ENCODE data around the gene MS4A6A. TPM values are rescaled to one million over a fixed set of nuclear protein-coding genes. Genes with fewer than 3 reads are reported as not detected.

Gene MS4A6A
- total RNA-seq, 5 donors from 2014 or later (not counting 1 experiment from before 2014, with no cell fraction given), result 0.32 to 1.5 (median 0.99) TPM

DNA sequence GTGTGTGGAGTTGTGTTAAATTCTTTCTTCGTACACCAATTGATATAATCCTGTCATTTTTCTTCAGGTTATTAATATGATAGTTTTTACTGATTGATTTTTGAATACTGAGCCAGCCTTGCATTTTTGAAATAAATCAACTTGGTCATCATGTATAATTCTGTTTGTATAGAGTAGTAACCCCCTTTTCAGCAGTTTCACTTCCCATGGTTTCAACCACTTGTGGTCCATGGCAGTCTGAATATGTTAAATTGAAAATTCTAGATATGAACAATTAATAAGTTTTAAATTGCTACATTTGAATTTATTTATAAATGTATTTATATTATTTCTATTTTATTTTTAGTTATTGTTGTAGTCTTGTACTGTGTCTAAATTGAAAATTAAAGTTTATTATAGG lies 32.6 kb downstream of the MS4A6A start:
- Histone ChIP-seq H3K4me3 (ENCODE audit: control insufficient read depth in 1 of 2, extremely low read depth in 1 of 2, low read length in 1 of 2) (no peak overlapping the region), H3K36me3 (ENCODE audit: control insufficient read depth in 2 of 2, extremely low read depth in 1 of 2, insufficient read depth in 1 of 2, low read length in 1 of 2) (no peaks in the 10 kb centered on the region), H3K4me1 (ENCODE audit: control insufficient read depth in 1 of 2, extremely low read depth in 1 of 2, insufficient read depth in 2 of 2, low read length in 2 of 2) (no peaks in the 10 kb centered on the region), H3K9me3 (no peaks in the 10 kb centered on the region), H3K27me3 (replicated peaks in 1 of 2; ENCODE audit: control insufficient read depth in 2 of 2, extremely low read depth in 1 of 2, insufficient read depth in 2 of 2, low read length in 1 of 2) (no peaks in the 10 kb centered on the region), H3K27ac (ENCODE audit: low read length) (no peak overlapping the region)
- Mint-ChIP-seq H3K4me1 (no peaks in the 10 kb centered on the region), H3K27ac (no peak overlapping the region), H3K27me3 (peaks cover 0 to 6% of the 10 kb centered on the region in 2 donors), H3K4me3 (no peak overlapping the region), H3K36me3 (no peaks in the 10 kb centered on the region), H3K9me3 (peaks cover 0 to 4% (median 0%) of the 10 kb centered on the region in 3 donors)
- no peak for ATAC-seq (replicated peaks in 1 of 4)
- CTCF ChIA-PET, result no interaction called here
- no peak for DNase-seq
- WGBS (ENCODE audit: insufficient coverage), result no CpG with 5 or more reads among the region's 1 CpG
- POLR2A ChIA-PET, result no interaction called here

DNA sequence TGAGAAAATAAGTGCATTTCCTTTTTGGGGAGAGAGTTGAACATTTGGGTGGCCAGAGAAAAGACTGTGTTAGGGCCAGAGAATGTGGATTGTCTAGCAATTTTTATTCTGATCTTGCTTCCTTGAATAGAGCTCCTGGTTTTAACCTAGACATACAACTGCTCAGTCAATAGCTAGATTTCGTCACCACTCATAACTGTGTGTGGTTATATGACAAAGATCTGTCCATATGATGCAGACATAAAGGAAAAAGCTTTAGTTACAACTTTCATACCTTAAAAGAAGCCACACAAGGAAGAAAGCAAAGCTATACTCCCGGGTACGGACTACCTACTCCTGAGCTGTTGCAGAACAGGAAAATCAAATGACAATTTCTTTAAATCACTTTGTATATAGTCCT lies 37.2 kb downstream of the MS4A6A start:
- no peaks in the 10 kb centered on the region for H3K4me1 Mint-ChIP-seq
- DNase-seq (no peak), ATAC-seq (replicated peaks in 1 of 4) (no peak)
- no peaks in the 10 kb centered on the region for H3K9me3 Mint-ChIP-seq
- H3K27ac Mint-ChIP-seq, result no peak overlapping the region
- Histone ChIP-seq H3K27me3 (replicated peaks in 1 of 2; ENCODE audit: control insufficient read depth in 2 of 2, extremely low read depth in 1 of 2, insufficient read depth in 2 of 2, low read length in 1 of 2) (no peaks in the 10 kb centered on the region), H3K4me3 (ENCODE audit: control insufficient read depth in 1 of 2, extremely low read depth in 1 of 2, low read length in 1 of 2) (no peak overlapping the region), H3K27ac (ENCODE audit: low read length) (no peak overlapping the region), H3K4me1 (ENCODE audit: control insufficient read depth in 1 of 2, extremely low read depth in 1 of 2, insufficient read depth in 2 of 2, low read length in 2 of 2) (no peaks in the 10 kb centered on the region), H3K36me3 (ENCODE audit: control insufficient read depth in 2 of 2, extremely low read depth in 1 of 2, insufficient read depth in 1 of 2, low read length in 1 of 2) (no peaks in the 10 kb centered on the region), H3K9me3 (no peaks in the 10 kb centered on the region)
- peaks cover 4 to 6% of the 10 kb centered on the region in 2 donors for H3K27me3 Mint-ChIP-seq
- ChIA-PET CTCF (no interaction called here), POLR2A (no interaction called here)
- H3K4me3 Mint-ChIP-seq, result no peak overlapping the region
- no CpG with 5 or more reads among the region's 3 CpGs for WGBS (ENCODE audit: insufficient coverage)
- H3K36me3 Mint-ChIP-seq, result no peaks in the 10 kb centered on the region

DNA sequence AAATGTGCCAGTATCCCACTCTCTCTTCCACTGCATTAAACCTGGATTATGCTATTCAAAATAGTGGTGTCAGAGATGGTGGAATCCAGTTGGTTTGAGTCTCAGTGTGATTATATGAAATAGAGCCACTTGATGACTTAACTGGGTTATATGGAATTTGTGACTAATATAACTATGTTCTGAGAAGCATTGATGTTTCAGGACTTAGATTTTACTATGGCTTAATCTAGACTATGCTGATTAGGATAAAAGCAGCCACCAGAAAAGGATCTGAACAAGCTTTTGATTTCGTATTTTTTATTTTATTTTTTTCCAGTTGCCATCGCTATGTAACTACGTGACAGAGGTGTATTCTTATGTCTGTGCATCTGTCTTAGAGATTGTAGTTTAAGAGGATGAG lies 39.1 kb downstream of the MS4A6A start:
- Mint-ChIP-seq H3K27me3 (peaks cover 4 to 6% of the 10 kb centered on the region in 2 donors), H3K27ac (no peak overlapping the region), H3K36me3 (no peaks in the 10 kb centered on the region), H3K4me1 (no peaks in the 10 kb centered on the region), H3K9me3 (no peaks in the 10 kb centered on the region), H3K4me3 (no peak overlapping the region)
- Histone ChIP-seq H3K36me3 (ENCODE audit: control insufficient read depth in 2 of 2, extremely low read depth in 1 of 2, insufficient read depth in 1 of 2, low read length in 1 of 2) (no peaks in the 10 kb centered on the region), H3K4me3 (ENCODE audit: control insufficient read depth in 1 of 2, extremely low read depth in 1 of 2, low read length in 1 of 2) (no peak overlapping the region), H3K9me3 (no peaks in the 10 kb centered on the region), H3K4me1 (ENCODE audit: control insufficient read depth in 1 of 2, extremely low read depth in 1 of 2, insufficient read depth in 2 of 2, low read length in 2 of 2) (no peaks in the 10 kb centered on the region), H3K27me3 (replicated peaks in 1 of 2; ENCODE audit: control insufficient read depth in 2 of 2, extremely low read depth in 1 of 2, insufficient read depth in 2 of 2, low read length in 1 of 2) (no peaks in the 10 kb centered on the region), H3K27ac (ENCODE audit: low read length) (no peak overlapping the region)
- WGBS (ENCODE audit: insufficient coverage), result no CpG with 5 or more reads among the region's 3 CpGs
- POLR2A ChIA-PET, result no interaction called here
- CTCF ChIA-PET, result no interaction called here
- DNase-seq (no peak), ATAC-seq (replicated peaks in 1 of 4) (no peak)

DNA sequence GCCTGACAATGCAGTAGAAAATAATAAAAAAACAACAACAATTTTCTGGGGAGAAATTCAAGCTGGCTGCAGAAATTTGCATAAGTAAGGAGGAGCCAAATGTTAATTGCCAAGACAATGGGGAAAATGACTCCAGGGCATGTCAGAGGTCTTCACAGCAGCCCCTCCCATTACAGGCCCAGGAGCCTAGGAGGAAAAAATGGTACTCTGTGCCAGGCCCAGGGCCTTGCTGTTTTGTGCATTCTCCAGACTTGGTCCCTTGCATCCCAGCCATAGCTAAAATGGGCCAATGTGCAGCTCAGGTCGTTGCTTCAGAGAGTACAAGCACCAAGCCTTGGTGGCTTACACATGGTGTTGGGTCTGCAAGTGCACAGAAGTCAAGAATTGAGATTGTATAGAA lies 49.0 kb downstream of the MS4A6A start:
- peaks cover 0 to 12% (median 5%) of the 10 kb centered on the region in 3 donors for H3K9me3 Mint-ChIP-seq
- POLR2A ChIA-PET, result no interaction called here
- peaks cover 8 to 16% of the 10 kb centered on the region in 2 donors for H3K27me3 Mint-ChIP-seq

DNA sequence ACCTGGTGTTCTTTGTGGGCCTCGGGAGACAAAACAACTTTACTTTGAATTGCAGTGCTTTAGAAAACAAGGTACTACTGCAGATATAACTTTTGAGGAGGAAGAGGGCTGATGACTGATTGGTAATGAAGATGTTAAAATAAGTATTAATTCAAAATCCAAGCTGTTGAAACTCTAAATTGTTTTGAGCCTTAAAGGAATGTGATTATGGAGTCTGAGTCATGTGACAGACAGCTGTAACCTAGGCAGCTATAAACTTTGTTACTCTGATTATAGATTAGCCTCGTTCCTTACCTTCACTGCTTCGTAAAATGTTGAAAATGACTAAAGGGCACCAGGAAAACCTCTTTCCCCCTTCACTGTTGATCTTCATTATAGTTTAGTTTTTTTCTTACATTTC lies 51.0 kb downstream of the MS4A6A start:
- ATAC-seq (replicated peaks in 1 of 4), result no peak
- Mint-ChIP-seq H3K4me1 (no peaks in the 10 kb centered on the region), H3K4me3 (no peak overlapping the region), H3K27me3 (peaks cover 8 to 16% of the 10 kb centered on the region in 2 donors), H3K9me3 (peaks cover 0 to 6% (median 5%) of the 10 kb centered on the region in 3 donors), H3K36me3 (peaks cover 3% of the 10 kb centered on the region), H3K27ac (no peak overlapping the region)
- Histone ChIP-seq H3K27me3 (replicated peaks in 1 of 2; ENCODE audit: control insufficient read depth in 2 of 2, extremely low read depth in 1 of 2, insufficient read depth in 2 of 2, low read length in 1 of 2) (no peaks in the 10 kb centered on the region), H3K27ac (ENCODE audit: low read length) (no peak overlapping the region), H3K4me1 (ENCODE audit: control insufficient read depth in 1 of 2, extremely low read depth in 1 of 2, insufficient read depth in 2 of 2, low read length in 2 of 2) (no peaks in the 10 kb centered on the region), H3K4me3 (ENCODE audit: control insufficient read depth in 1 of 2, extremely low read depth in 1 of 2, low read length in 1 of 2) (no peak overlapping the region), H3K9me3 (no peaks in the 10 kb centered on the region), H3K36me3 (ENCODE audit: control insufficient read depth in 2 of 2, extremely low read depth in 1 of 2, insufficient read depth in 1 of 2, low read length in 1 of 2) (no peaks in the 10 kb centered on the region)
- no peak for DNase-seq
- POLR2A ChIA-PET, result interaction anchor here in 1 of 2 donors (0.7 kb wide), 1 partner anchor 694 kb away, joined by 3 read pairs; no protein-coding TSS in a partner anchor
- CTCF ChIA-PET, result no interaction called here
- WGBS (ENCODE audit: insufficient coverage), result no CpG with 5 or more reads among the region's 3 CpGs

More for the DNA sequence above, 49.0 kb downstream of the MS4A6A start:
- no peak for DNase-seq
- no peaks in the 10 kb centered on the region for H3K36me3 ChIP-seq (ENCODE audit: control insufficient read depth in 2 of 2, extremely low read depth in 1 of 2, insufficient read depth in 1 of 2, low read length in 1 of 2)
- Mint-ChIP-seq H3K27ac (no peak overlapping the region), H3K4me3 (no peak overlapping the region), H3K4me1 (no peaks in the 10 kb centered on the region), H3K36me3 (peaks cover 3% of the 10 kb centered on the region)
- no peak overlapping the region for H3K27ac ChIP-seq (ENCODE audit: low read length)
- no peak for ATAC-seq (replicated peaks in 1 of 4)
- no peaks in the 10 kb centered on the region for H3K9me3 ChIP-seq
- no peaks in the 10 kb centered on the region for H3K4me1 ChIP-seq (ENCODE audit: control insufficient read depth in 1 of 2, extremely low read depth in 1 of 2, insufficient read depth in 2 of 2, low read length in 2 of 2)
- no peak overlapping the region for H3K4me3 ChIP-seq (ENCODE audit: control insufficient read depth in 1 of 2, extremely low read depth in 1 of 2, low read length in 1 of 2)
- CTCF ChIA-PET, result no interaction called here
- 22% methylated on average over 1 of the region's 1 CpG for WGBS (ENCODE audit: insufficient coverage)
- H3K27me3 ChIP-seq (replicated peaks in 1 of 2; ENCODE audit: control insufficient read depth in 2 of 2, extremely low read depth in 1 of 2, insufficient read depth in 2 of 2, low read length in 1 of 2), result no peaks in the 10 kb centered on the region

DNA sequence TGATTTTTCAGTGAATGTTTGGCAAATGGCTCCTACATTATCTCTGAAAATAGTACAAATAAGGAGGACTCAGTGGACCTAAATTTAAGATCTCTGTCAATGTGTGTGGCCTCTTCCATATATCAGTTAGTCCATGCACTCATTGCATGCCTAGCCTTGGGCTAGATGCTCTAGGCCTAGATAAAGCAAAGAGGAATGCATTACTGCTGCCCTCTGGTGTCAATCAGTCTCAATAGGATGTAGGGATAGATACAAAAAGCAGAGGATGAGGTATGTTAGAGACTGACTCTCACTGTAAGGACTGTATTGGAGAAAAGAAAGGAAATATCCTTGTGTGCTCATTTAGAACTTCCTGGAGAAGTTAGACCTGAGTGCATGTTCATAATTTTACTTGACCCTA lies 52.4 kb downstream of the MS4A6A start:
- Histone ChIP-seq H3K9me3 (no peaks in the 10 kb centered on the region), H3K4me3 (ENCODE audit: control insufficient read depth in 1 of 2, extremely low read depth in 1 of 2, low read length in 1 of 2) (no peak overlapping the region), H3K27me3 (replicated peaks in 1 of 2; ENCODE audit: control insufficient read depth in 2 of 2, extremely low read depth in 1 of 2, insufficient read depth in 2 of 2, low read length in 1 of 2) (no peaks in the 10 kb centered on the region), H3K36me3 (ENCODE audit: control insufficient read depth in 2 of 2, extremely low read depth in 1 of 2, insufficient read depth in 1 of 2, low read length in 1 of 2) (no peaks in the 10 kb centered on the region), H3K27ac (ENCODE audit: low read length) (no peak overlapping the region), H3K4me1 (ENCODE audit: control insufficient read depth in 1 of 2, extremely low read depth in 1 of 2, insufficient read depth in 2 of 2, low read length in 2 of 2) (no peaks in the 10 kb centered on the region)
- H3K9me3 Mint-ChIP-seq, result peaks cover 0 to 5% (median 0%) of the 10 kb centered on the region in 3 donors
- H3K27me3 Mint-ChIP-seq, result peaks cover 0 to 10% of the 10 kb centered on the region in 2 donors
- no peaks in the 10 kb centered on the region for H3K36me3 Mint-ChIP-seq
- no peak overlapping the region for H3K4me3 Mint-ChIP-seq
- no peak overlapping the region for H3K27ac Mint-ChIP-seq
- no peak for ATAC-seq (replicated peaks in 1 of 4)
- ChIA-PET POLR2A (no interaction called here), CTCF (no interaction called here)
- H3K4me1 Mint-ChIP-seq, result no peaks in the 10 kb centered on the region
- peak in 1 of 35 experiments; percentile 23 for DNase-seq

DNA sequence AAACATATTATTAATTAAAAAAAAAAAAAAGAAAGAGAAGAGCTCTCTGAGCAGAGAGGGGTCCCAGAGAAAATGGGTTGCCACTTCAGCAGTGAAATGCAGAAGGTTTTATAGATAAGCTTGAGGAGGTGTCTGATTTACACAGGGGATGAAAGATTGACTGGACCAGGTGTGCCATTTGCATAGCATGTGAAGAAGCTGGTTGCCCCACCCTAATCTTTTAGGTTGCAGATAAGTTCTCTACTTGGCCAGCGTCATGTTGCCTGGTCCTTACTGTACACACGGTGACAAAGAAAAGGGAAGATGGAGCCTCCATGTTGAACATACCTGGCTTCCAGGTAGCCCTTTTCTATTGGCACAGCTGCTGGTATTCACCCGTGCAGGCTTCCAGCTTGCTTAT lies 53.0 kb downstream of the MS4A6A start:
- no peaks in the 10 kb centered on the region for H3K4me1 ChIP-seq (ENCODE audit: control insufficient read depth in 1 of 2, extremely low read depth in 1 of 2, insufficient read depth in 2 of 2, low read length in 2 of 2)
- WGBS (ENCODE audit: insufficient coverage), result 89% methylated on average over 2 of the region's 3 CpGs
- no peak overlapping the region for H3K27ac Mint-ChIP-seq
- H3K27me3 ChIP-seq (replicated peaks in 1 of 2; ENCODE audit: control insufficient read depth in 2 of 2, extremely low read depth in 1 of 2, insufficient read depth in 2 of 2, low read length in 1 of 2), result no peaks in the 10 kb centered on the region
- no peak overlapping the region for H3K4me3 ChIP-seq (ENCODE audit: control insufficient read depth in 1 of 2, extremely low read depth in 1 of 2, low read length in 1 of 2)
- H3K36me3 ChIP-seq (ENCODE audit: control insufficient read depth in 2 of 2, extremely low read depth in 1 of 2, insufficient read depth in 1 of 2, low read length in 1 of 2), result no peaks in the 10 kb centered on the region
- no peaks in the 10 kb centered on the region for H3K36me3 Mint-ChIP-seq
- H3K9me3 ChIP-seq, result no peaks in the 10 kb centered on the region
- CTCF ChIA-PET, result interaction anchor here (0.6 to 0.7 kb wide), 2 partner anchors 118 to 294 kb away, joined by 3 to 6 read pairs; no protein-coding TSS in a partner anchor
- H3K9me3 Mint-ChIP-seq, result peaks cover 0 to 5% (median 0%) of the 10 kb centered on the region in 3 donors
- no peaks in the 10 kb centered on the region for H3K4me1 Mint-ChIP-seq
- no peak overlapping the region for H3K27ac ChIP-seq (ENCODE audit: low read length)
- no peak for ATAC-seq (replicated peaks in 1 of 4)
- peaks cover 0 to 10% of the 10 kb centered on the region in 2 donors for H3K27me3 Mint-ChIP-seq
- H3K4me3 Mint-ChIP-seq, result no peak overlapping the region
- POLR2A ChIA-PET, result interaction anchor here in 1 of 2 donors (0.6 kb wide), 1 partner anchor 1919 kb away, joined by 4 read pairs; no protein-coding TSS in a partner anchor
- DNase-seq, result no peak

Data from T-cell (primary cell).